WTC11 (cell line): Measurements from ENCODE around the gene ERCC4. TPM values are rescaled to one million over a fixed set of nuclear protein-coding genes. Genes with fewer than 3 reads are reported as not detected.

Source experiments
- ATAC-seq: fragments of 200-7000 bp; cut with Tn5 transposase; 2 replicates; pipeline ENCODE4 v1.10.0; 2021; ENCODE audit warnings: mild to moderate bottlenecking, moderate library complexity
- CTCF ChIA-PET: fragments of 300-600 bp; sonication (Branson Sonifier 250); formaldehyde crosslinking; loops from one replicate; lab custom pipeline; 2021; ENCODE audit warnings: antibody characterized with exemption; lab: Charles Lee
- POLR2A ChIA-PET: fragments of 350-600 bp; sonication (Branson Sonifier 250); formaldehyde crosslinking; loops from one replicate; lab custom pipeline; 2021; ENCODE audit warnings: antibody characterized with exemption; lab: Charles Lee
- DNase-seq: peaks from one replicate; pipeline ENCODE4 v3.0.0; 2021; ENCODE audit warnings: low spot score
- H3K27ac Mint-ChIP-seq: 2 replicates; pipeline ENCODE4 v1.8.0; 2021; ENCODE audit warnings: mixed read lengths
- H3K27me3 Mint-ChIP-seq: 2 replicates; pipeline ENCODE4 v1.8.0; 2021; ENCODE audit warnings: low read depth, mild to moderate bottlenecking, moderate library complexity, mixed read lengths
- H3K36me3 Mint-ChIP-seq: 2 replicates; pipeline ENCODE4 v1.8.0; 2021; ENCODE audit warnings: mixed read lengths
- H3K4me1 Mint-ChIP-seq: 2 replicates; pipeline ENCODE4 v1.8.0; 2022; ENCODE audit warnings: mixed read lengths
- H3K4me3 Mint-ChIP-seq: 2 replicates; pipeline ENCODE4 v1.8.0; 2021; ENCODE audit warnings: mild to moderate bottlenecking, moderate library complexity, mixed read lengths
- H3K9me3 Mint-ChIP-seq: 2 replicates; pipeline ENCODE4 v1.8.0; 2021; ENCODE audit warnings: mixed read lengths
- CBFB ChIP-seq: sonication (generic); formaldehyde crosslinking; IDR thresholded peaks from 2 replicates; pipeline ENCODE4 v1.8.1; 2022; ENCODE audit warnings: mild to moderate bottlenecking, low read depth, missing genetic modification reagents
- ELF4 ChIP-seq: sonication (generic); formaldehyde crosslinking; IDR thresholded peaks from 2 replicates; pipeline ENCODE4 v1.8.1; 2022; ENCODE audit warnings: low read depth, mild to moderate bottlenecking, moderate library complexity, missing genetic modification reagents
- EMX1 ChIP-seq: fragments of 250-450 bp; sonication (Bioruptor Pico); IDR thresholded peaks from 2 replicates; pipeline ENCODE4 v1.8.0; 2021; ENCODE audit warnings: mild to moderate bottlenecking
- FOXK1 ChIP-seq: sonication (generic); formaldehyde crosslinking; IDR thresholded peaks from 2 replicates; pipeline ENCODE4 v1.8.0; 2022; ENCODE audit warnings: mild to moderate bottlenecking, moderate library complexity, missing genetic modification reagents
- FOXP4 ChIP-seq: sonication (generic); formaldehyde crosslinking; IDR thresholded peaks from 2 replicates; pipeline ENCODE4 v1.8.0; 2022; ENCODE audit warnings: mild to moderate bottlenecking, missing genetic modification reagents
- GRHL2 ChIP-seq: fragments of 250-450 bp; sonication (Bioruptor Pico); IDR thresholded peaks from 2 replicates; pipeline ENCODE4 v1.8.0; 2022; ENCODE audit warnings: mild to moderate bottlenecking, moderate library complexity; ENCODE audit not compliant: insufficient replicate concordance, severe bottlenecking
- JAZF1 ChIP-seq: fragments of 250-450 bp; sonication (Bioruptor Pico); IDR thresholded peaks from 2 replicates; pipeline ENCODE4 v1.9.0; 2021; ENCODE audit warnings: moderate library complexity, mild to moderate bottlenecking, inconsistent platforms
- NFATC4 ChIP-seq: fragments of 250-450 bp; sonication (Bioruptor Pico); IDR thresholded peaks from 2 replicates; pipeline ENCODE4 v1.9.0; 2021; ENCODE audit warnings: mild to moderate bottlenecking
- NFE2L1 ChIP-seq: sonication (generic); formaldehyde crosslinking; IDR thresholded peaks from 2 replicates; pipeline ENCODE4 v1.8.1; 2023; ENCODE audit warnings: missing genetic modification reagents
- NFYB ChIP-seq: sonication (generic); formaldehyde crosslinking; conservative IDR thresholded peaks from 2 replicates; pipeline ENCODE4 v1.8.0; 2022; ENCODE audit warnings: low read depth, missing genetic modification reagents
- RELA ChIP-seq: sonication (generic); formaldehyde crosslinking; IDR thresholded peaks from 2 replicates; pipeline ENCODE4 v1.8.1; 2022; ENCODE audit warnings: missing genetic modification reagents, mild to moderate bottlenecking, borderline replicate concordance
- TCF7 ChIP-seq: sonication (generic); formaldehyde crosslinking; IDR thresholded peaks from 2 replicates; pipeline ENCODE4 v1.8.0; 2022; ENCODE audit warnings: mild to moderate bottlenecking, low read depth, missing genetic modification reagents, moderate library complexity
- TEAD1 ChIP-seq: sonication (generic); formaldehyde crosslinking; IDR thresholded peaks from 2 replicates; pipeline ENCODE4 v1.8.0; 2022; ENCODE audit warnings: mild to moderate bottlenecking, missing genetic modification reagents
- ZNF121 ChIP-seq: sonication (generic); formaldehyde crosslinking; IDR thresholded peaks from 2 replicates; pipeline ENCODE4 v1.8.0; 2023; ENCODE audit warnings: missing genetic modification reagents
- ZNF138 ChIP-seq: sonication (generic); formaldehyde crosslinking; conservative IDR thresholded peaks from 2 replicates; pipeline ENCODE4 v1.8.1; 2022; ENCODE audit warnings: mild to moderate bottlenecking, moderate library complexity, missing genetic modification reagents
- ZNF232 ChIP-seq: sonication (generic); formaldehyde crosslinking; IDR thresholded peaks from 2 replicates; pipeline ENCODE4 v1.8.0; 2022; ENCODE audit warnings: mild to moderate bottlenecking, missing genetic modification reagents
- ZNF263 ChIP-seq: sonication (generic); formaldehyde crosslinking; IDR thresholded peaks from 2 replicates; pipeline ENCODE4 v1.8.1; 2022; ENCODE audit warnings: low read depth, mild to moderate bottlenecking, moderate library complexity, missing genetic modification reagents
- ZNF317 ChIP-seq: sonication (generic); formaldehyde crosslinking; IDR thresholded peaks from 2 replicates; pipeline ENCODE4 v1.8.1; 2023; ENCODE audit warnings: low read depth, mild to moderate bottlenecking, moderate library complexity, missing genetic modification reagents, borderline replicate concordance
- ZNF423 ChIP-seq: fragments of 250-450 bp; sonication (Bioruptor Pico); IDR thresholded peaks from 2 replicates; pipeline ENCODE4 v2.1.2; 2022; ENCODE audit warnings: mild to moderate bottlenecking, moderate library complexity
- ZNF425 ChIP-seq: fragments of 250-450 bp; sonication (Bioruptor Pico); conservative IDR thresholded peaks from 2 replicates; pipeline ENCODE4 v1.9.0; 2021; ENCODE audit warnings: mild to moderate bottlenecking
- total RNA-seq: library from RNA; stranded (reverse); gene quantifications from 3 replicates; pipeline ENCODE4 v1.2.3, GENCODE V29; 2021
- TF ChIP-seq, protein P1 (sequence below): sonication (generic); formaldehyde crosslinking; IDR thresholded peaks from 2 replicates; pipeline ENCODE4 v1.8.1; 2022; ENCODE audit warnings: missing genetic modification reagents, borderline replicate concordance
- TF ChIP-seq, protein P2 (sequence below): sonication (generic); formaldehyde crosslinking; IDR thresholded peaks from 2 replicates; pipeline ENCODE4 v1.8.0; 2022; ENCODE audit warnings: mild to moderate bottlenecking, missing genetic modification reagents
- TF ChIP-seq, protein P3 (sequence below): fragments of 250-450 bp; sonication (Bioruptor Pico); IDR thresholded peaks from 2 replicates; pipeline ENCODE4 v1.9.0; 2021; ENCODE audit warnings: mild to moderate bottlenecking
- TF ChIP-seq, protein P4 (sequence below): sonication (generic); formaldehyde crosslinking; IDR thresholded peaks from 2 replicates; pipeline ENCODE4 v1.8.0; 2023; ENCODE audit warnings: missing genetic modification reagents
- TF ChIP-seq, protein P5 (sequence below): sonication (generic); formaldehyde crosslinking; IDR thresholded peaks from 2 replicates; pipeline ENCODE4 v1.8.0; 2022; ENCODE audit warnings: mild to moderate bottlenecking, missing genetic modification reagents
- TF ChIP-seq, protein P6 (sequence below): fragments of 250-450 bp; sonication (Bioruptor Pico); IDR thresholded peaks from 2 replicates; pipeline ENCODE4 v1.9.0; 2021; ENCODE audit warnings: moderate library complexity, mild to moderate bottlenecking, inconsistent platforms, borderline replicate concordance

The ERCC4 gene
- total RNA-seq, 1 experiment from 2014 or later: 12.1 TPM

- TF ChIP-seq ZNF425 (no peak), ZNF232 (CRISPR knock-in tag) (no peak)
- TF ChIP-seq, protein P1, sequence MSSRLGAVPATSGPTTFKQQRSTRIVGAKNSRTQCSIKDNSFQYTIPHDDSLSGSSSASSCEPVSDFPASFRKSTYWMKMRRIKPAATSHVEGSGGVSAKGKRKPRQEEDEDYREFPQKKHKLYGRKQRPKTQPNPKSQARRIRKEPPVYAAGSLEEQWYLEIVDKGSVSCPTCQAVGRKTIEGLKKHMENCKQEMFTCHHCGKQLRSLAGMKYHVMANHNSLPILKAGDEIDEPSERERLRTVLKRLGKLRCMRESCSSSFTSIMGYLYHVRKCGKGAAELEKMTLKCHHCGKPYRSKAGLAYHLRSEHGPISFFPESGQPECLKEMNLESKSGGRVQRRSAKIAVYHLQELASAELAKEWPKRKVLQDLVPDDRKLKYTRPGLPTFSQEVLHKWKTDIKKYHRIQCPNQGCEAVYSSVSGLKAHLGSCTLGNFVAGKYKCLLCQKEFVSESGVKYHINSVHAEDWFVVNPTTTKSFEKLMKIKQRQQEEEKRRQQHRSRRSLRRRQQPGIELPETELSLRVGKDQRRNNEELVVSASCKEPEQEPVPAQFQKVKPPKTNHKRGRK (CRISPR knock-in tag): no peak
Measured at GRCh38 chr16:13902052-13902451, 17.9 kb upstream of the ERCC4 start (continued).

- no peaks in the 10 kb centered on the region for H3K4me1 Mint-ChIP-seq
- ChIA-PET CTCF (interaction anchor here (1.2 to 1.6 kb wide), 2 partner anchors 17 to 33 kb away, joined by 5 to 11 read pairs; partner anchors contain the start of gene ERCC4), POLR2A (no interaction called here)
- TF ChIP-seq ELF4 (CRISPR knock-in tag) (no peak), FOXP4 (CRISPR knock-in tag) (no peak), NFATC4 (CRISPR knock-in tag) (no peak), TCF7 (no peak), NFE2L1 (no peak), GRHL2 (CRISPR knock-in tag) (no peak), RELA (no peak)
- TF ChIP-seq, protein P2, sequence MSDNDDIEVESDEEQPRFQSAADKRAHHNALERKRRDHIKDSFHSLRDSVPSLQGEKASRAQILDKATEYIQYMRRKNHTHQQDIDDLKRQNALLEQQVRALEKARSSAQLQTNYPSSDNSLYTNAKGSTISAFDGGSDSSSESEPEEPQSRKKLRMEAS: no peak
- no peak overlapping the region for H3K27ac Mint-ChIP-seq
- DNase-seq (no peak), ATAC-seq (no peak)
- H3K4me3 Mint-ChIP-seq: no peak overlapping the region
- peaks cover 52% of the 10 kb centered on the region for H3K9me3 Mint-ChIP-seq
- peaks cover 12% of the 10 kb centered on the region for H3K36me3 Mint-ChIP-seq
- H3K27me3 Mint-ChIP-seq: peaks cover 6% of the 10 kb centered on the region
Measured at GRCh38 chr16:13902677-13903076, 17.3 kb upstream of the ERCC4 start.

DNA sequence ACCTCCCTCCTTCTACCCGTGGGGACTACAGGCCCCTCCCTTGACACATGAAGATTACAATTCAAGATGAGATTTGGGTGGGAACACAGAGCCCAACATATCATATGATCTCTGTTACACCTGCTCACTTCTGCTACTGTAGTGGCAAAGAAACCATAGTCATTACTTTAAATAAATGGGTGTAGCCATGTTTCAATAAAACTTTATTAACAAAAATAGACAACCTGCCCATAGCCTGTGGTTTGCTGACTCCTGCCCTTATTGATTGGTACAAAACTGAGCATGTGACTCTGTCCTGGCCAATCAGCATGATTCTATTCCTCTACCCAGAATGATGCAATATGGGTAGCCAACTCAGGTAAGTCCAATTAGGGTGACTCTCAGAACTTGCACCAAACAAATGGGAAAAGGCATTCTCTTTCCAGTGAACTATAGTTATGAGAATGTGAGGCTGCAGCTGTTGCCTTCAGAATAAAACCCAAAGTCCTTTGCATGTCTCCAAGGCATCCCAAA, 15.7 kb upstream of the ERCC4 start:
- H3K27me3 Mint-ChIP-seq: peaks cover 7% of the 10 kb centered on the region
- no peak for DNase-seq
- H3K4me3 Mint-ChIP-seq: no peak overlapping the region
- peaks cover 63% of the 10 kb centered on the region for H3K9me3 Mint-ChIP-seq
- CTCF ChIA-PET: interaction anchor here (1.2 to 1.3 kb wide), 3 partner anchors 16 to 38 kb away, joined by 3 to 19 read pairs (median 3); partner anchors contain the start of gene ERCC4
- no peak for ATAC-seq
- no peaks in the 10 kb centered on the region for H3K4me1 Mint-ChIP-seq
- no peak overlapping the region for H3K27ac Mint-ChIP-seq
- peaks cover 12% of the 10 kb centered on the region for H3K36me3 Mint-ChIP-seq
- POLR2A ChIA-PET: no interaction called here
- no peak for TF ChIP-seq ZNF138 (CRISPR knock-in tag)
- no peak for TF ChIP-seq RELA
- no peak for TF ChIP-seq JAZF1 (CRISPR knock-in tag)
- TF ChIP-seq, protein P3, sequence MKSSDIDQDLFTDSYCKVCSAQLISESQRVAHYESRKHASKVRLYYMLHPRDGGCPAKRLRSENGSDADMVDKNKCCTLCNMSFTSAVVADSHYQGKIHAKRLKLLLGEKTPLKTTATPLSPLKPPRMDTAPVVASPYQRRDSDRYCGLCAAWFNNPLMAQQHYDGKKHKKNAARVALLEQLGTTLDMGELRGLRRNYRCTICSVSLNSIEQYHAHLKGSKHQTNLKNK: no peak
- TF ChIP-seq FOXK1 (CRISPR knock-in tag): no peak
- TF ChIP-seq TEAD1 (CRISPR knock-in tag): no peak
- TF ChIP-seq ZNF121 (CRISPR knock-in tag): no peak
- no peak for TF ChIP-seq NFYB (CRISPR knock-in tag)
- TF ChIP-seq, protein P4, sequence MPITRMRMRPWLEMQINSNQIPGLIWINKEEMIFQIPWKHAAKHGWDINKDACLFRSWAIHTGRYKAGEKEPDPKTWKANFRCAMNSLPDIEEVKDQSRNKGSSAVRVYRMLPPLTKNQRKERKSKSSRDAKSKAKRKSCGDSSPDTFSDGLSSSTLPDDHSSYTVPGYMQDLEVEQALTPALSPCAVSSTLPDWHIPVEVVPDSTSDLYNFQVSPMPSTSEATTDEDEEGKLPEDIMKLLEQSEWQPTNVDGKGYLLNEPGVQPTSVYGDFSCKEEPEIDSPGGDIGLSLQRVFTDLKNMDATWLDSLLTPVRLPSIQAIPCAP (CRISPR knock-in tag): no peak
- TF ChIP-seq ZNF263 (CRISPR knock-in tag): no peak
- no peak for TF ChIP-seq CBFB (CRISPR knock-in tag)
- TF ChIP-seq, protein P5, sequence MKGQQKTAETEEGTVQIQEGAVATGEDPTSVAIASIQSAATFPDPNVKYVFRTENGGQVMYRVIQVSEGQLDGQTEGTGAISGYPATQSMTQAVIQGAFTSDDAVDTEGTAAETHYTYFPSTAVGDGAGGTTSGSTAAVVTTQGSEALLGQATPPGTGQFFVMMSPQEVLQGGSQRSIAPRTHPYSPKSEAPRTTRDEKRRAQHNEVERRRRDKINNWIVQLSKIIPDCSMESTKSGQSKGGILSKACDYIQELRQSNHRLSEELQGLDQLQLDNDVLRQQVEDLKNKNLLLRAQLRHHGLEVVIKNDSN (CRISPR knock-in tag): no peak
- no peak for TF ChIP-seq EMX1 (CRISPR knock-in tag)
- TF ChIP-seq ZNF317 (CRISPR knock-in tag): no peak
- TF ChIP-seq, protein P6, sequence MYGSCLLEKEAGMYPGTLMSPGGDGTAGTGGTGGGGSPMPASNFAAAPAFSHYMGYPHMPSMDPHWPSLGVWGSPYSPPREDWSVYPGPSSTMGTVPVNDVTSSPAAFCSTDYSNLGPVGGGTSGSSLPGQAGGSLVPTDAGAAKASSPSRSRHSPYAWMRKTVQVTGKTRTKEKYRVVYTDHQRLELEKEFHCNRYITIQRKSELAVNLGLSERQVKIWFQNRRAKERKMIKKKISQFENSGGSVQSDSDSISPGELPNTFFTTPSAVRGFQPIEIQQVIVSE (CRISPR knock-in tag): no peak
- TF ChIP-seq ZNF423 (CRISPR knock-in tag): no peak
- TF ChIP-seq, protein P2: no peak
- no peak for TF ChIP-seq NFE2L1
